Lung (tissue), 12 donors: ENCODE data around the gene ASCC3. TPM values are rescaled to one million over a fixed set of nuclear protein-coding genes. Genes with fewer than 3 reads are reported as not detected.

ENCODE experiments used
- ATAC-seq: fragments of 200-7000 bp; cut with Tn5 transposase; one replicate; pipeline ENCODE4 v1.9.1; 2020; ENCODE audit warnings: moderate number of reproducible peaks; ENCODE audit not compliant: insufficient read depth, low FRiP score
- DNase-seq, 3 donors: peaks; one replicate each; pipeline ENCODE4 v3.0.0-alpha.2; 2013 to 2017
- H3K27ac ChIP-seq, 2 donors: one replicate each; pipeline ENCODE4 v1.5.1; 2013; ENCODE audit warnings: mild to moderate bottlenecking in 2 of 2, moderate library complexity in 2 of 2, control low read depth in 1 of 2, inconsistent platforms in 1 of 2, low read depth in 1 of 2, low read length in 1 of 2
- H3K27me3 ChIP-seq, 3 donors: one replicate each; pipeline ENCODE4 v1.5.1; 2013; ENCODE audit warnings: low read length in 2 of 3; ENCODE audit not compliant: control insufficient read depth in 3 of 3, insufficient read depth in 3 of 3
- H3K36me3 ChIP-seq, 4 donors: one replicate each; pipeline ENCODE4 v1.5.1; 2013; ENCODE audit warnings: low read length in 4 of 4, mild to moderate bottlenecking in 1 of 4, moderate library complexity in 1 of 4; ENCODE audit not compliant: control insufficient read depth in 4 of 4, insufficient read depth in 4 of 4
- H3K4me1 ChIP-seq, 5 donors: one replicate each; pipeline ENCODE4 v1.5.1; 2013; ENCODE audit warnings: low read length in 5 of 5, mild to moderate bottlenecking in 2 of 5, moderate library complexity in 1 of 5; ENCODE audit not compliant: control insufficient read depth in 5 of 5, insufficient read depth in 5 of 5
- H3K4me3 ChIP-seq: one replicate; pipeline ENCODE4 v1.5.1; 2013; ENCODE audit warnings: mild to moderate bottlenecking, control low read depth, moderate library complexity
- H3K9ac ChIP-seq, 2 donors: one replicate each; pipeline ENCODE4 v1.5.1; 2013; ENCODE audit warnings: low read length in 2 of 2, control low read depth in 1 of 2; ENCODE audit not compliant: insufficient read depth in 1 of 2
- H3K9me3 ChIP-seq, 4 donors: one replicate each; pipeline ENCODE4 v1.5.1; 2013; ENCODE audit warnings: low read length in 3 of 4, mild to moderate bottlenecking in 1 of 4, moderate library complexity in 1 of 4; ENCODE audit not compliant: control insufficient read depth in 4 of 4, insufficient read depth in 3 of 4
- WGBS, 2 donors: extraction: QIAGEN DNeasy Blood & Tissue Kit; methylation state at CpG; one replicate each; pipeline ENCODE4 v1.1.7; 2013; 5-methylcytosine and 5-hydroxymethylcytosine counted together
- polyA plus RNA-seq, 2 donors: library from polyadenylated mRNA; stranded (reverse); fragments of 200-250 nt; gene quantifications; one replicate each; pipeline ENCODE4 v1.2.1, GENCODE V29; 2013
- total RNA-seq, 2 donors: library from RNA; depleted of rRNA in 1 of 2; stranded (reverse); fragments of >200 nt in 1 of 2; gene quantifications; one replicate each; pipeline ENCODE4 v1.2.1, GENCODE V29; 2014 to 2021
- TF ChIP-seq, protein P1 (sequence below): IDR thresholded peaks from 2 replicates; pipeline ENCODE4 v1.5.1; 2012; ENCODE audit warnings: mild to moderate bottlenecking; ENCODE audit errors: control extremely low read depth, extremely low read depth
- donor health status: control.
- donor health status: control.
- donor health status: Bipolar disorder and iron deficiency.
- donor health status: healthy.
- donor health status: DM: yes; HTN: yes; CAD: no.

Gene ASCC3
- total and polyA plus RNA-seq, 4 donors = 5.3 to 49.2 (median 22.0) TPM

DNA sequence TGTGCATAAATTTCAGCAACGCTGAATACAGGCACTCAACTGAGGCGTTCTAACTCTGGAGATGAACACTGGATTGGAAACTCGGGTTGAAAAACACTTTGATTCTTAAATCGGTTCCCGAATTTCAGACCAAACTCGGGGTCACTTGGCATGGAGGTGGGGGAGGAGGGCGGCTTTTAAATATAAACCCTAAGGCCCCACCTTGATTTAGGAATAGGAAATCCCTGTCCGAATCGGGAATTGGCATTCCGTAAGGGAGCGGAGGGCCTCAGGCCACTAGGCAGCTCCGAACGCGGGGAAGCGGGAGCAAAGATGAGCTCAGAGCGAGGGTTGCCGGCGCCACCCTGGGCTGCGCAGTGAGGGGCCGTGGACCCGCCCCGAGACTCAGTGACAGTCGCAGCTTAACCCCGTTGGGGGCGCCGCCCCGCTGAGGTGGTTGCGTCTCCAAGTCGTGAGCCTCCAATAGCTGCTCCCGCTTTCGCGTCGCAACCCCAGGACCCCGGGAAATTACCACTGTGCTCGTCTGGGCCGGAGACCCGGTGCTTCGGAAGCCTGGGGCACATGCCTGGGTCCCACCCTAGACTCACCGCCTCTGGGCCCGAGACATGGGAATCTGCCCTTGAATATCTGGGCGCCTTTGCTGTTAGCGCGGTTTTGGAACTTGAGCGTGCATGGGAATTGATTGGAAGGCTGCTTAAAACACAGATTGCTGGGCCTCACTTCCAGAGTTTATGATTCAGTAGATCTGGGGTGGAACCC, 411.8 kb downstream of the ASCC3 start:
- Histone ChIP-seq H3K36me3 (no peaks in the 10 kb centered on the region), H3K4me1 (peaks cover 0 to 8% (median 0%) of the 10 kb centered on the region in 5 donors), H3K9ac (no peak overlapping the region), H3K9me3 (peaks cover 0 to 22% (median 0%) of the 10 kb centered on the region in 4 donors), H3K27ac (no peak overlapping the region), H3K27me3 (peaks cover 3 to 94% (median 88%) of the 10 kb centered on the region in 3 donors), H3K4me3 (no peak overlapping the region)
- WGBS, 2 donors = 10 to 15% methylated on average over 44 of the region's 44 CpGs
- TF ChIP-seq, protein P1, sequence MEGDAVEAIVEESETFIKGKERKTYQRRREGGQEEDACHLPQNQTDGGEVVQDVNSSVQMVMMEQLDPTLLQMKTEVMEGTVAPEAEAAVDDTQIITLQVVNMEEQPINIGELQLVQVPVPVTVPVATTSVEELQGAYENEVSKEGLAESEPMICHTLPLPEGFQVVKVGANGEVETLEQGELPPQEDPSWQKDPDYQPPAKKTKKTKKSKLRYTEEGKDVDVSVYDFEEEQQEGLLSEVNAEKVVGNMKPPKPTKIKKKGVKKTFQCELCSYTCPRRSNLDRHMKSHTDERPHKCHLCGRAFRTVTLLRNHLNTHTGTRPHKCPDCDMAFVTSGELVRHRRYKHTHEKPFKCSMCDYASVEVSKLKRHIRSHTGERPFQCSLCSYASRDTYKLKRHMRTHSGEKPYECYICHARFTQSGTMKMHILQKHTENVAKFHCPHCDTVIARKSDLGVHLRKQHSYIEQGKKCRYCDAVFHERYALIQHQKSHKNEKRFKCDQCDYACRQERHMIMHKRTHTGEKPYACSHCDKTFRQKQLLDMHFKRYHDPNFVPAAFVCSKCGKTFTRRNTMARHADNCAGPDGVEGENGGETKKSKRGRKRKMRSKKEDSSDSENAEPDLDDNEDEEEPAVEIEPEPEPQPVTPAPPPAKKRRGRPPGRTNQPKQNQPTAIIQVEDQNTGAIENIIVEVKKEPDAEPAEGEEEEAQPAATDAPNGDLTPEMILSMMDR = no peak
- ATAC-seq (no peak), DNase-seq (no peak)

DNA sequence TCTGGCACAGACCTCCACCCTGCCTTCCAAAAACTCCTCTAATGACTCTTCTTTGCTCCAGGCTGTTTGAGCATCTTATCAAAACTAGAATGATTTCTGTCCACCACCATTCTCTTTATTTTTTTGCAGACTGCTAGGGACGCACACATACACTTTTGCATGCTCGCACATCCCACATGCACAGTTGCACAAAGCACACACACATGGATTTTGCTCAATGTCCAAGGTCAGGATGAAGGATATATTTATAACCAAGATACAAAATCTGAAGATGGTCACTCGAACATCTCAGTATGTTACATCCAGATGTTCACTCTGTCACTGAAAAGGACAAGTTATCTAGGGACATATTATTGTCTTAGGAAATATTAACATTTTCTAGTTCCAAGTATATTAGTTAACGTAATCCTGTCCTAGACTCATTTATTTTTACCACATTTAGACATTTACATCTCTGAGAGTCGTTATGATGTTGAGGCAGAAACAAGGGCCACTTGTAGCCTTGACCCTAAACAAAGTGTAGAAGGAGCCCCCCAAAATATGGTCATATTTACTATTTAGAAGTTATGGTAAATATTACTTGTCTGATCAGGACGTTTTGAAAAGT, 413.0 kb downstream of the ASCC3 start:
- Histone ChIP-seq H3K36me3 (no peaks in the 10 kb centered on the region), H3K9me3 (peaks cover 0 to 22% (median 0%) of the 10 kb centered on the region in 4 donors), H3K27ac (no peak overlapping the region), H3K27me3 (peaks cover 3 to 93% (median 92%) of the 10 kb centered on the region in 3 donors), H3K4me3 (no peak overlapping the region), H3K9ac (no peak overlapping the region), H3K4me1 (peaks cover 0 to 8% (median 0%) of the 10 kb centered on the region in 5 donors)
- ATAC-seq (no peak), DNase-seq (peak in 1 of 3 donors; percentile 15)
- TF ChIP-seq, protein P1 = no peak
- 28 to 32% methylated on average over 6 of the region's 6 CpGs for WGBS, 2 donors

DNA sequence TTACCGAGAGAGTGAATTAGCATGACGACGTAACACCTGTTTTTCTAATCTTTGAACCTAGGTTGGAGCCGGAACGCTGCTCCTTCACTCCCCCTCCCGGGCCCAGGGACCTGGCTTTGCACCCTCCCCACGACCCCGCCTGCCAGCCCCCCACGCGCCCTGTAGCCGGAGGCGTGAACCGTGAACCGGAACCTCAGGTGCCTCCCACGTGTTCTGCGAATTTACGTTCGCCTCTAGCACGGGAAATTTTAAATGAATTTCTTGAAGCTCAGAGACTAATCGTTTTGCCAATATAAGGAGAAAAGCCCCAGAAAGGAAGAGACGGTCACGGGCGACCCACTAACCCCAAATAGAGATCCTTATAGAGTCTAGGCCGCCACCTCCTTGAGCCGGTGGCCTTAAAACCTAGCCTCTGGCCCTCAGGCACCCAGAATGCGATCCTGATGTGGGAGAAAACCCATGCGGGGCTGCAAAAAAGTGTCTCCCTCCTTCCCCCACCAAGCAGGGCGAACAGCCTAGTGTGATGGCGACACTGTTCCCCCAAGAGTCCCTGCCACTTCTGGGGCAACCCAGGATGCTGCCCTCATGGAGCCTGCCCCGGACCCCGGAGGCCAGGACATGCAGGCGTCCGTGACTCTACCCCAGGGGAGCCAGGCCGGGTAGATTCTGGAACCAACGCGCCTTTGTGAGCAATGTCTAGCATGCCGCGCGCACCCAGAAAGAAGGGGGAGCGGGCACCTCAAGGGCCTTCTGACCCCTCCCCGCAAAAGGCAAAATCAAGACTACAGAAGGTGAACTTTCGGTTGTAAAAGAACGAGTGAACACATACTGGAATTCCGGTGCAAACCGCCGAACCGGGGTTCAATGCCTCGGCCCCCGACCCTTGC, 413.8 kb downstream of the ASCC3 start:
- DNase-seq (no peak), ATAC-seq (no peak)
- Histone ChIP-seq H3K36me3 (no peaks in the 10 kb centered on the region), H3K4me1 (peaks cover 0 to 8% (median 0%) of the 10 kb centered on the region in 5 donors), H3K27me3 (peaks cover 3 to 94% (median 93%) of the 10 kb centered on the region in 3 donors), H3K9me3 (peaks cover 0 to 22% (median 0%) of the 10 kb centered on the region in 4 donors), H3K9ac (no peak overlapping the region), H3K4me3 (no peak overlapping the region), H3K27ac (no peak overlapping the region)
- TF ChIP-seq, protein P1 = no peak
- 8 to 9% methylated on average over 49 of the region's 49 CpGs for WGBS, 2 donors
